H1 (cell line): ENCODE results near the gene CD96. TPM values are rescaled to one million over a fixed set of nuclear protein-coding genes. Genes with fewer than 3 reads are reported as not detected.

Experiments used
- CTCF ChIA-PET: fragments of 300-600 bp; sonication (Branson Sonifier 250); formaldehyde crosslinking; loops from one replicate; lab custom pipeline; 2021; ENCODE audit not compliant: partially characterized antibody; lab: Charles Lee
- POLR2A ChIA-PET: fragments of 300-600 bp; sonication (Branson Sonifier 250); formaldehyde crosslinking; loops from one replicate; lab custom pipeline; 2021; ENCODE audit warnings: inconsistent platforms; ENCODE audit not compliant: partially characterized antibody; lab: Charles Lee
- DNase-seq, 2 experiments: peaks; one replicate each; pipeline versions ENCODE4 v3.0.0 to v3.0.0-alpha.2; 2010 to 2022; ENCODE audit warnings: low spot score in 2 of 2, low read depth in 1 of 2, mixed read lengths in 1 of 2
- FAIRE-seq: peaks from 2 replicates; lab custom pipeline; 2011; peaks lifted over from hg19 to GRCh38; lab: Jason Lieb, UNC
- H2AFZ ChIP-seq: 2 replicates; pipeline ENCODE4 v1.8.1; 2012; ENCODE audit warnings: low read length, inconsistent platforms
- H2AK5ac ChIP-seq: 2 replicates; pipeline ENCODE4 v1.6.1; 2013; ENCODE audit warnings: low read depth, low read length
- H2BK120ac ChIP-seq: replicated peaks from 2 replicates; pipeline ENCODE3; 2013; ENCODE audit warnings: low read depth, low read length, inconsistent platforms
- H2BK12ac ChIP-seq: 2 replicates; pipeline ENCODE4 v1.6.1; 2013; ENCODE audit warnings: low read depth, low read length
- H2BK15ac ChIP-seq: 2 replicates; pipeline ENCODE4 v1.6.1; 2013; ENCODE audit warnings: low read length
- H2BK20ac ChIP-seq: 2 replicates; pipeline ENCODE4 v1.6.1; 2013; ENCODE audit warnings: low read length
- H2BK5ac ChIP-seq: 2 replicates; pipeline ENCODE4 v1.6.1; 2013; ENCODE audit warnings: low read depth, low read length
- H3K14ac ChIP-seq: 2 replicates; pipeline ENCODE4 v1.6.1; 2013; ENCODE audit warnings: inconsistent platforms; ENCODE audit not compliant: insufficient read length
- H3K18ac ChIP-seq: 2 replicates; pipeline ENCODE4 v1.6.1; 2013; ENCODE audit warnings: low read length; ENCODE audit errors: extremely low read depth
- H3K23ac ChIP-seq: 2 replicates; pipeline ENCODE4 v1.6.1; 2013; ENCODE audit warnings: inconsistent platforms; ENCODE audit not compliant: insufficient read length
- H3K23me2 ChIP-seq: 2 replicates; pipeline ENCODE4 v1.6.1; 2013; ENCODE audit warnings: low read depth, low read length
- H3K27ac ChIP-seq: 2 replicates; pipeline ENCODE4 v1.6.1; 2011; ENCODE audit warnings: low read depth, low read length, inconsistent platforms
- H3K27me3 ChIP-seq, 4 experiments: replicated peaks in 1 of 4; 1 replicate in 1 of 4; 2 replicates in 3 of 4; pipeline versions ENCODE4 v1.6.1 to v1.8.1; 2011 to 2013; ENCODE audit warnings: low read length in 3 of 4, mild to moderate bottlenecking in 3 of 4, inconsistent platforms in 2 of 4, mixed read lengths in 2 of 4, moderate library complexity in 1 of 4; ENCODE audit not compliant: control insufficient read depth in 3 of 4, insufficient read depth in 3 of 4; ENCODE audit errors: extremely low read depth in 1 of 4
- H3K36me3 ChIP-seq, 4 experiments: 2 replicates each; pipeline versions ENCODE4 v1.6.1 to v1.8.1; 2011 to 2013; ENCODE audit warnings: mild to moderate bottlenecking in 4 of 4, low read length in 3 of 4, moderate library complexity in 2 of 4, control low read depth in 1 of 4, inconsistent platforms in 1 of 4; ENCODE audit not compliant: insufficient read depth in 4 of 4, control insufficient read depth in 2 of 4
- H3K4ac ChIP-seq: replicated peaks from 2 replicates; pipeline ENCODE3; 2013; ENCODE audit warnings: low read length, low read depth, mixed read lengths, inconsistent platforms; ENCODE audit not compliant: insufficient read length
- H3K4me1 ChIP-seq, 4 experiments: replicated peaks in 1 of 4; 1 replicate in 1 of 4; 2 replicates in 3 of 4; pipeline versions ENCODE4 v1.6.1 to v1.8.1; 2011 to 2013; ENCODE audit warnings: low read length in 3 of 4, inconsistent platforms in 2 of 4, mixed read lengths in 1 of 4; ENCODE audit not compliant: insufficient read depth in 4 of 4, control insufficient read depth in 3 of 4
- H3K4me2 ChIP-seq, 2 experiments: 2 replicates each; pipeline versions ENCODE4 v1.6.1 to v1.8.1; 2011 to 2013; ENCODE audit warnings: low read depth in 2 of 2, low read length in 2 of 2, control low read depth in 1 of 2, inconsistent platforms in 1 of 2, mild to moderate bottlenecking in 1 of 2; ENCODE audit not compliant: insufficient read depth in 1 of 2
- H3K4me3 ChIP-seq, 4 experiments: fragments of 200-600, 300-600 bp in 1 of 4; sonication (generic), shearing (Covaris generic), sonication (Bioruptor Twin) in 1 of 4; 2 replicates each; pipeline versions ENCODE4 v1.5.1 to v1.8.1; 2011 to 2016; ENCODE audit warnings: low read length in 4 of 4, low read depth in 3 of 4, control low read depth in 2 of 4, inconsistent platforms in 2 of 4, mild to moderate bottlenecking in 2 of 4, mixed read lengths in 1 of 4, moderate library complexity in 1 of 4; ENCODE audit not compliant: insufficient read depth in 2 of 4; ENCODE audit errors: extremely low read depth in 1 of 4
- H3K56ac ChIP-seq: replicated peaks from 2 replicates; pipeline ENCODE3; 2013; ENCODE audit warnings: low read depth, mild to moderate bottlenecking, mixed read lengths, low read length, inconsistent platforms; ENCODE audit not compliant: insufficient read length
- H3K79me1 ChIP-seq: 2 replicates; pipeline ENCODE4 v1.6.1; 2013; ENCODE audit warnings: low read depth, low read length, control low read depth
- H3K79me2 ChIP-seq, 2 experiments: 2 replicates each; pipeline versions ENCODE4 v1.6.1 to v1.8.1; 2012 to 2013; ENCODE audit warnings: low read length in 2 of 2, mild to moderate bottlenecking in 2 of 2, inconsistent platforms in 1 of 2; ENCODE audit not compliant: insufficient read depth in 2 of 2, control insufficient read depth in 1 of 2
- H3K9ac ChIP-seq, 4 experiments: replicated peaks in 1 of 4; 1 replicate in 1 of 4; 2 replicates in 3 of 4; pipeline versions ENCODE4 v1.6.1 to v1.8.1; 2011 to 2013; ENCODE audit warnings: low read depth in 3 of 4, low read length in 3 of 4, control low read depth in 2 of 4, mild to moderate bottlenecking in 2 of 4, moderate library complexity in 2 of 4, inconsistent platforms in 1 of 4; ENCODE audit errors: extremely low read depth in 1 of 4
- H3K9me3 ChIP-seq, 2 experiments: 2 replicates each; pipeline versions ENCODE4 v1.6.1 to v1.8.1; 2012 to 2013; ENCODE audit warnings: mild to moderate bottlenecking in 2 of 2, moderate library complexity in 2 of 2, control low read depth in 1 of 2, inconsistent platforms in 1 of 2, low read depth in 1 of 2, low read length in 1 of 2, mixed read lengths in 1 of 2; ENCODE audit not compliant: insufficient read depth in 2 of 2
- H4K20me1 ChIP-seq, 2 experiments: replicated peaks in 1 of 2; 2 replicates each; pipeline versions ENCODE3 to v1.8.1; 2011 to 2013; ENCODE audit warnings: inconsistent platforms in 2 of 2, low read length in 2 of 2, mild to moderate bottlenecking in 1 of 2; ENCODE audit not compliant: insufficient read depth in 2 of 2, control insufficient read depth in 1 of 2
- H4K5ac ChIP-seq: 2 replicates; pipeline ENCODE4 v1.6.1; 2013; ENCODE audit warnings: low read length, low read depth, mixed read lengths, inconsistent platforms; ENCODE audit not compliant: insufficient read length
- H4K8ac ChIP-seq: 2 replicates; pipeline ENCODE4 v1.8.0; 2013; ENCODE audit warnings: mild to moderate bottlenecking, moderate library complexity, low read length, inconsistent platforms; ENCODE audit not compliant: insufficient read depth; ENCODE audit errors: extremely low read depth
- H4K91ac ChIP-seq: replicated peaks from 2 replicates; pipeline ENCODE3; 2013; ENCODE audit warnings: low read length, mixed read lengths, inconsistent platforms; ENCODE audit not compliant: insufficient read length
- CBX8 ChIP-seq: fragments of 300-800, 300-1000 bp; sonication (generic); IDR thresholded peaks from 2 replicates; pipeline ENCODE4 v1.7.1; 2016; ENCODE audit warnings: low read depth, low read length, borderline replicate concordance
- CTBP2 ChIP-seq: IDR thresholded peaks from 2 replicates; pipeline ENCODE4 v1.7.0; 2011; ENCODE audit warnings: borderline replicate concordance, mild to moderate bottlenecking, moderate library complexity, mixed read lengths, low read length; ENCODE audit not compliant: insufficient read depth, insufficient read length
- FOSL1 ChIP-seq: IDR thresholded peaks from 2 replicates; pipeline ENCODE4 v1.6.1; 2011; ENCODE audit warnings: mild to moderate bottlenecking, low read depth, low read length, moderate library complexity; ENCODE audit not compliant: insufficient read depth
- HDAC2 ChIP-seq, 2 experiments: fragments of 300-600 bp in 1 of 2; sonication (generic) in 1 of 2; IDR thresholded peaks; 2 replicates each; pipeline ENCODE4 v1.6.1; 2011 to 2012; ENCODE audit warnings: low read depth in 2 of 2, low read length in 2 of 2, mild to moderate bottlenecking in 2 of 2, moderate library complexity in 2 of 2, borderline replicate concordance in 1 of 2, inconsistent platforms in 1 of 2
- RNF2 ChIP-seq: fragments of 200-900, 300-1000 bp; sonication (generic); IDR thresholded peaks from 2 replicates; pipeline ENCODE4 v1.7.1; 2016; ENCODE audit warnings: borderline replicate concordance, low read depth, mild to moderate bottlenecking, antibody characterized with exemption, low read length; ENCODE audit not compliant: poor library complexity, severe bottlenecking; ENCODE audit errors: missing control alignments
- SIX5 ChIP-seq: IDR thresholded peaks from 2 replicates; pipeline ENCODE4 v1.6.1; 2011; ENCODE audit warnings: mild to moderate bottlenecking, low read depth, low read length
- SP2 ChIP-seq: IDR thresholded peaks from 2 replicates; pipeline ENCODE4 v1.6.1; 2012; ENCODE audit warnings: mild to moderate bottlenecking, low read length, inconsistent platforms
- YY1 ChIP-seq: IDR thresholded peaks from 2 replicates; pipeline ENCODE4 v1.6.1; 2011; ENCODE audit warnings: low read depth, mild to moderate bottlenecking, low read length
- ZNF274 ChIP-seq: IDR thresholded peaks from 2 replicates; pipeline ENCODE4 v1.7.0; 2012; ENCODE audit warnings: low read length, borderline replicate concordance; ENCODE audit errors: extremely low read depth
- WGBS, 2 experiments: shearing (Covaris generic) in 1 of 2; methylation state at CpG; one replicate each; pipeline versions ENCODE4 v1.1.6 to v1.1.7; 2013 to 2015; ENCODE audit warnings: low lambda C conversion rate in 2 of 2, mixed read lengths in 2 of 2, inconsistent platforms in 1 of 2, low coverage in 1 of 2, missing lambda C conversion rate in 1 of 2; ENCODE audit not compliant: insufficient replicate concordance in 2 of 2, insufficient coverage in 1 of 2, insufficient read length in 1 of 2; ENCODE audit errors: extremely low coverage in 1 of 2, missing lambda C conversion rate in 1 of 2; 5-methylcytosine and 5-hydroxymethylcytosine counted together
- polyA plus RNA-seq, 7 experiments: library from polyadenylated mRNA; depleted of rRNA in 3 of 7; stranded (reverse) in 5 of 7; unstranded in 2 of 7; fragments of >200 nt in 5 of 7; fragments of 200-250 nt in 2 of 7; gene quantifications; 1 replicate in 5 of 7; 2 replicates in 1 of 7; 4 replicates in 1 of 7; pipeline versions ENCODE4 v1.2.1 to v1.2.3, GENCODE V29; 2011 to 2013; ENCODE audit warnings: missing spikeins in 2 of 7, mixed read lengths in 2 of 7
- total RNA-seq: library from RNA; stranded (reverse); fragmentation: NEBNext Ultra II Directional; extraction: Animal tissue kit (Norgen Biotek cat#: 25700); gene quantifications from 2 replicates; pipeline ENCODE4 v1.2.1, GENCODE V29; 2021
- TF ChIP-seq, protein P1 (sequence below): IDR thresholded peaks from 2 replicates; pipeline ENCODE4 v1.6.1; 2011; ENCODE audit warnings: low read length, improper control_type of control experiment

CD96 gene
- total and polyA plus RNA-seq, 2 of the 8 experiments (the other 6 are each of a cell fraction or from before 2014, with no cell fraction given): not detected

DNA sequence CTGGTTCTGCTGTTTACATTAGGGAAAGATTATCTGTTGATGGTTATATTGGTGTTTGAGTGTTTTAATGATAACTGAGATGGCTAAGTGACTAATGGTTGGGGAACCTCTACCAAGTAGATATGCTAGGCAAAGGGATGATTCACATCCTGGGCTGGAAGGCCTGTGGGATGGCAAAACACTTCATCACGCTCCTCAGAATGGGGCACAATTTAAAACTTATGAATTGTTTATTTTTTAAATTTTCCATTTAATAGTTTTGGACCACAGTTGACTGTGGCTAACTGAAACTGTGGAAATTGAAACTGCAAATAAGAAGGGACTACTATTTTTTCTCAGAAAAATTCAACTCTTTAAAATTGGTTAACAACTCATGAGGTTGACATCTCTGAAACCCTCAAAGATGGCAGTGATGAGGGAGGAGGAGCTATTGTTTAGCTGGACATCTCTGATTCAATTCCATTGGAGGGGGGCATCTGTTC is 153.7 kb downstream of the CD96 start:
- Histone ChIP-seq H3K4me3 (no peak overlapping the region), H3K36me3 (no peaks in the 10 kb centered on the region), H4K8ac (no peak overlapping the region), H3K4me2 (no peak overlapping the region), H4K20me1 (no peaks in the 10 kb centered on the region), H3K56ac (no peak overlapping the region), H2BK5ac (no peak overlapping the region), H3K23ac (no peak overlapping the region), H3K14ac (no peak overlapping the region), H4K91ac (no peak overlapping the region), H3K27ac (no peak overlapping the region), H2AFZ (no peak overlapping the region), H4K5ac (no peak overlapping the region), H3K27me3 (no peaks in the 10 kb centered on the region), H3K9ac (no peak overlapping the region), H3K79me1 (no peaks in the 10 kb centered on the region), H3K4me1 (no peaks in the 10 kb centered on the region; a peak in 1 of 7 replicates), H2BK12ac (no peak overlapping the region), H3K79me2 (no peaks in the 10 kb centered on the region), H3K18ac (no peak overlapping the region), H2BK20ac (no peak overlapping the region), H3K4ac (no peak overlapping the region), H3K9me3 (no peaks in the 10 kb centered on the region), H2BK120ac (no peak overlapping the region), H2AK5ac (no peak overlapping the region), H2BK15ac (no peak overlapping the region), H3K23me2 (no peaks in the 10 kb centered on the region)
- TF ChIP-seq FOSL1 (no peak), RNF2 (no peak), CBX8 (no peak), ZNF274 (no peak), SIX5 (no peak), HDAC2 (IDR thresholded peaks at IDR 0.05; ENCODE audit: borderline replicate concordance in 1 of 2, low read depth in 2 of 2, low read length in 2 of 2) (no peak), SP2 (no peak), CTBP2 (no peak), YY1 (no peak)
- TF ChIP-seq, protein P1, sequence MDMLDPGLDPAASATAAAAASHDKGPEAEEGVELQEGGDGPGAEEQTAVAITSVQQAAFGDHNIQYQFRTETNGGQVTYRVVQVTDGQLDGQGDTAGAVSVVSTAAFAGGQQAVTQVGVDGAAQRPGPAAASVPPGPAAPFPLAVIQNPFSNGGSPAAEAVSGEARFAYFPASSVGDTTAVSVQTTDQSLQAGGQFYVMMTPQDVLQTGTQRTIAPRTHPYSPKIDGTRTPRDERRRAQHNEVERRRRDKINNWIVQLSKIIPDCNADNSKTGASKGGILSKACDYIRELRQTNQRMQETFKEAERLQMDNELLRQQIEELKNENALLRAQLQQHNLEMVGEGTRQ: no peak
- CTCF ChIA-PET: interaction anchor here (1.0 to 1.7 kb wide), 4 partner anchors 13 to 312 kb away, joined by 3 to 6 read pairs (median 4); no protein-coding TSS in a partner anchor
- POLR2A ChIA-PET: no interaction called here
- DNase-seq: no peak
- WGBS, 2 experiments: 88% methylated on average over 1 of the region's 1 CpG; no CpG with 5 or more reads in 1 of the 2 experiments
- no peak for FAIRE-seq
